Measurements from ENCODE around the gene LIPI. TPM values are rescaled to one million over a fixed set of nuclear protein-coding genes. Genes with fewer than 3 reads are reported as not detected.
"Not testable (repeated sequence)": the region's sequence is repeated elsewhere in the genome, so short reads cannot be mapped to it uniquely, and the experiment has no call there.

The LIPI gene
- total and polyA plus RNA-seq, 3 donors from 2014 or later, result 0.28 to 0.74 TPM; not detected in 1

- no peaks in the 10 kb centered on the region for H3K4me1 ChIP-seq
- no peaks in the 10 kb centered on the region for H3K36me3 ChIP-seq (ENCODE audit: low read depth, missing control alignments)
- no peak overlapping the region for H3K4me3 ChIP-seq
- no peak for DNase-seq
- no peak overlapping the region for H3K27ac ChIP-seq
- intact Hi-C loops (cut with DNase I; ENCODE audit: low total_unique reads), result no loop called here
- TF ChIP-seq POLR2A (IDR thresholded peaks at IDR 0.05), result no peak
- TF ChIP-seq CTCF (IDR thresholded peaks at IDR 0.05), result no peak
- no peaks in the 10 kb centered on the region for H3K27me3 ChIP-seq
- WGBS, 2 donors, result 46 to 76% methylated on average over 4 of the region's 4 CpGs
- H3K9me3 ChIP-seq, result no peaks in the 10 kb centered on the region
These were observed 114.6 kb downstream of the LIPI start for GRCh38 chr21:14096172-14096571.

GRCh38 chr21:14095056-14095455, 115.7 kb downstream of the LIPI start:
- Histone ChIP-seq H3K9me3 (no peaks in the 10 kb centered on the region), H3K36me3 (ENCODE audit: low read depth, missing control alignments) (no peaks in the 10 kb centered on the region), H3K27ac (no peak overlapping the region), H3K4me3 (no peak overlapping the region), H3K27me3 (no peaks in the 10 kb centered on the region), H3K4me1 (no peaks in the 10 kb centered on the region)
- no peak for DNase-seq
- TF ChIP-seq CTCF (IDR thresholded peaks at IDR 0.05), result no peak
- no peak for TF ChIP-seq POLR2A (IDR thresholded peaks at IDR 0.05)
- WGBS, 2 donors, result 85 to 90% methylated on average over 2 of the region's 2 CpGs
- intact Hi-C loops (cut with DNase I; ENCODE audit: low total_unique reads), result no loop called here

- intact Hi-C loops (cut with DNase I; ENCODE audit: low total_unique reads), result no loop called here
- no peak for TF ChIP-seq CTCF (IDR thresholded peaks at IDR 0.05)
- TF ChIP-seq POLR2A (IDR thresholded peaks at IDR 0.05), result no peak
- no peaks in the 10 kb centered on the region for H3K36me3 ChIP-seq (ENCODE audit: low read depth, missing control alignments)
- H3K27me3 ChIP-seq, result no peaks in the 10 kb centered on the region
- DNase-seq, result no peak
- H3K9me3 ChIP-seq, result no peaks in the 10 kb centered on the region
- no peaks in the 10 kb centered on the region for H3K4me1 ChIP-seq
- H3K27ac ChIP-seq, result no peak overlapping the region
- 83 to 93% methylated on average over 12 to 22 of the region's 22 CpGs for WGBS, 2 donors
- no peak overlapping the region for H3K4me3 ChIP-seq
These were observed 117.8 kb downstream of the LIPI start for GRCh38 chr21:14092834-14093560.

- H3K4me3 ChIP-seq; DNase-seq; H3K27ac ChIP-seq; H3K27me3 ChIP-seq; H3K9me3 ChIP-seq; intact Hi-C loops (cut with DNase I; ENCODE audit: low total_unique reads); H3K36me3 ChIP-seq (ENCODE audit: low read depth, missing control alignments); H3K4me1 ChIP-seq: not testable (repeated sequence)
These were observed 120.6 kb downstream of the LIPI start for GRCh38 chr21:14090184-14090583.

GRCh38 chr21:14088391-14088790, 122.4 kb downstream of the LIPI start:
- no peak for TF ChIP-seq POLR2A (IDR thresholded peaks at IDR 0.05)
- TF ChIP-seq CTCF (IDR thresholded peaks at IDR 0.05), result no peak
- Histone ChIP-seq H3K27ac (no peak overlapping the region), H3K27me3 (no peaks in the 10 kb centered on the region), H3K4me1 (no peaks in the 10 kb centered on the region), H3K4me3 (no peak overlapping the region), H3K36me3 (ENCODE audit: low read depth, missing control alignments) (no peaks in the 10 kb centered on the region), H3K9me3 (no peaks in the 10 kb centered on the region)
- whole genome bisulfite sequencing, 2 donors, result 82% methylated on average over 6 of the region's 6 CpGs
- no peak for DNase-seq
- intact Hi-C loops (cut with DNase I; ENCODE audit: low total_unique reads), result no loop called here

Data from testis (tissue), 3 donors.